SU-DHL-6 (cell line): ENCODE measurements around the gene TGOLN2.
A peak's percentile ranks its signal among the peaks of the same experiment; 100 is the strongest.

Experiments used
- H2AFZ ChIP-seq: fragments of 200-600 bp; sonication (generic); 2 replicates; pipeline ENCODE4 v1.6.1; 2014; ENCODE audit warnings: low read depth, mild to moderate bottlenecking, moderate library complexity, mixed read lengths, antibody characterized with exemption, low read length; ENCODE audit not compliant: severe bottlenecking
- H3F3A ChIP-seq: fragments of 200-600 bp; shearing (Covaris generic); 2 replicates; pipeline ENCODE4 v1.6.0; 2016; ENCODE audit warnings: antibody characterized with exemption, mild to moderate bottlenecking; ENCODE audit not compliant: insufficient read depth
- H3K27ac ChIP-seq: fragments of 200-600 bp; sonication (generic); 2 replicates; pipeline ENCODE4 v1.5.1; 2016; ENCODE audit warnings: low read depth, mild to moderate bottlenecking, low read length, moderate library complexity, mixed read lengths
- H3K27me3 ChIP-seq: fragments of 200-600 bp; sonication (generic), shearing (Covaris generic); 2 replicates; pipeline ENCODE4 v1.6.0; 2014; ENCODE audit warnings: mild to moderate bottlenecking, low read length
- H3K36me3 ChIP-seq: fragments of 200-600 bp; sonication (generic); 2 replicates; pipeline ENCODE4 v1.6.1; 2014; ENCODE audit warnings: mild to moderate bottlenecking, low read length, mixed read lengths
- H3K4me2 ChIP-seq: fragments of 300-600, 200-600 bp; shearing (Covaris generic), sonication (generic); 2 replicates; pipeline ENCODE4 v1.6.0; 2014; ENCODE audit warnings: low read length, low read depth, mild to moderate bottlenecking; ENCODE audit not compliant: poor library complexity, severe bottlenecking
- H3K4me3 ChIP-seq: fragments of 200-600 bp; sonication (generic); 2 replicates; pipeline ENCODE4 v1.5.1; 2014; ENCODE audit warnings: antibody characterized with exemption, low read length, mild to moderate bottlenecking, mixed read lengths; ENCODE audit not compliant: insufficient read depth, poor library complexity, severe bottlenecking
- H3K79me2 ChIP-seq: fragments of 200-600 bp; sonication (generic); 2 replicates; pipeline ENCODE4 v1.6.1; 2014; ENCODE audit warnings: mild to moderate bottlenecking, low read length, moderate library complexity; ENCODE audit not compliant: insufficient read depth
- H3K9ac ChIP-seq: fragments of 200-600 bp; sonication (generic); 2 replicates; pipeline ENCODE4 v1.7.0; 2014; ENCODE audit warnings: mild to moderate bottlenecking, low read length
- H3K9me2 ChIP-seq: fragments of 200-600 bp; sonication (generic); replicated peaks from 2 replicates; pipeline ENCODE4 v1.6.1; 2014; ENCODE audit warnings: low read length; ENCODE audit not compliant: insufficient read depth
- H3K9me3 ChIP-seq: fragments of 200-600 bp; sonication (generic); 2 replicates; pipeline ENCODE4 v1.6.1; 2014; ENCODE audit warnings: low read length, mixed read lengths; ENCODE audit not compliant: insufficient read depth
- H4K20me1 ChIP-seq: fragments of 200-600 bp; sonication (generic); 2 replicates; pipeline ENCODE4 v1.6.1; 2014; ENCODE audit warnings: low read depth, mild to moderate bottlenecking, antibody characterized with exemption, low read length, moderate library complexity, mixed read lengths
- CTCF ChIP-seq: fragments of 200-600 bp; sonication (generic); IDR thresholded peaks from one replicate; pipeline ENCODE4 v1.5.1; 2017; ENCODE audit warnings: antibody characterized with exemption, mild to moderate bottlenecking, low read length, moderate library complexity; ENCODE audit not compliant: insufficient read depth, poor library complexity, severe bottlenecking
- EZH2phosphoT487 ChIP-seq: fragments of 200-600 bp; sonication (generic), shearing (Covaris generic); conservative IDR thresholded peaks from 2 replicates; pipeline ENCODE4 v1.6.1; 2018; ENCODE audit warnings: mild to moderate bottlenecking, antibody characterized with exemption, low read length, moderate library complexity, mixed read lengths

Gene TGOLN2

GRCh38 chr2:85327822-85328617, at the start of gene TGOLN2:
Gene TGOLN2, minus strand, starts transcription at chr2:85327989. Its CDS starts 27 bp downstream, at chr2:85327962.
- H3K4me3 ChIP-seq: peak within 1 kb of the TSS; percentile 83
- H3K4me2 ChIP-seq: peak within 1 kb of the TSS; percentile 93
- H2AFZ ChIP-seq: peak within 1 kb of the TSS; percentile 1
- H3K79me2 ChIP-seq: peaks cover 47% of the 10 kb centered on the region
- H3K9ac ChIP-seq: peak within 1 kb of the TSS; percentile 84
- H3F3A ChIP-seq: no peaks in the 10 kb centered on the region
- no peaks in the 10 kb centered on the region for H3K9me2 ChIP-seq
- peak within 1 kb of the TSS; percentile 82 for H3K27ac ChIP-seq
- peaks cover 23% of the 10 kb centered on the region for H4K20me1 ChIP-seq
- peaks cover 22% of the 10 kb centered on the region for H3K36me3 ChIP-seq
- H3K27me3 ChIP-seq: no peaks in the 10 kb centered on the region
- no peaks in the 10 kb centered on the region for H3K9me3 ChIP-seq
- TF ChIP-seq CTCF: no peak
- TF ChIP-seq EZH2phosphoT487: no peak

- TF ChIP-seq EZH2phosphoT487 (no peak), CTCF (no peak)
- no peak overlapping the region for H3K27ac ChIP-seq
- no peaks in the 10 kb centered on the region for H3K9me2 ChIP-seq
- no peaks in the 10 kb centered on the region for H3K79me2 ChIP-seq
- H4K20me1 ChIP-seq: no peaks in the 10 kb centered on the region
- H3K36me3 ChIP-seq: peaks cover 23% of the 10 kb centered on the region
- no peak overlapping the region for H3K4me3 ChIP-seq
- 0 out of 2 replicates have a peak, but pooled peaks cover 4% of the 10 kb centered on the region for H3F3A ChIP-seq
- H3K27me3 ChIP-seq: no peaks in the 10 kb centered on the region
- H3K9ac ChIP-seq: no peak overlapping the region
- no peak overlapping the region for H2AFZ ChIP-seq
- no peak overlapping the region for H3K4me2 ChIP-seq
- H3K9me3 ChIP-seq: peaks cover 10% of the 10 kb centered on the region; the same call in 1 of the 2 replicates
Observed at GRCh38 chr2:85377083-85377482, 49.3 kb upstream of the TGOLN2 start.

GRCh38 chr2:85376291-85377065, 48.7 kb upstream of the TGOLN2 start:
- Histone ChIP-seq H3K27ac (no peak overlapping the region), H4K20me1 (no peaks in the 10 kb centered on the region), H3K36me3 (peaks cover 23% of the 10 kb centered on the region), H3K4me3 (no peak overlapping the region), H3K9ac (no peak overlapping the region), H3K9me2 (no peaks in the 10 kb centered on the region), H3K9me3 (peaks cover 10% of the 10 kb centered on the region; the same call in 1 of the 2 replicates), H3K4me2 (no peak overlapping the region), H3K27me3 (no peaks in the 10 kb centered on the region), H2AFZ (no peak overlapping the region), H3F3A (0 out of 2 replicates have a peak, but pooled peaks cover 4% of the 10 kb centered on the region), H3K79me2 (no peaks in the 10 kb centered on the region)
- TF ChIP-seq CTCF (no peak), EZH2phosphoT487 (no peak)
